ENCODE data around the gene VAV1.
"Not testable (repeated sequence)": the region's sequence is repeated elsewhere in the genome, so short reads cannot be mapped to it uniquely, and the experiment has no call there.

Gene VAV1

DNA sequence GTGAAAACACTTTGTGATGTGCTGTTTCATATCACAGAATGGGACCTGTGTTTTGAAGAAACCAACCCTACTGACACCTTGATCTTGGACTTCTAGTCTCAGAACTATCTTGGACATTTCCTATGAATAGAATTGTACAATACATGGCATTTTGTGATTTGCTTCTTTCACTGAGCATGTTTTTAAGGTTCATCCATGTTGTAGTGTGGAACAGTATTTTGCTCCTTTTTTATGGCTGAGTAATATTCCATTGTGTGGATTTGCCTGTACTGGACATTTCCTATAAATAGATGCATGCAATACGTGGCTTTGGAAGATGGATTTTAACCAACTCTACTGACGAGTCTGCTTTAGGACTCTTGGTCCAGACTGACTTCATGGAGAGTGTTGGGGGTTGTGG is 46.8 kb downstream of the VAV1 start:
- no peak for DNase-seq (ENCODE audit: low read depth)

DNA sequence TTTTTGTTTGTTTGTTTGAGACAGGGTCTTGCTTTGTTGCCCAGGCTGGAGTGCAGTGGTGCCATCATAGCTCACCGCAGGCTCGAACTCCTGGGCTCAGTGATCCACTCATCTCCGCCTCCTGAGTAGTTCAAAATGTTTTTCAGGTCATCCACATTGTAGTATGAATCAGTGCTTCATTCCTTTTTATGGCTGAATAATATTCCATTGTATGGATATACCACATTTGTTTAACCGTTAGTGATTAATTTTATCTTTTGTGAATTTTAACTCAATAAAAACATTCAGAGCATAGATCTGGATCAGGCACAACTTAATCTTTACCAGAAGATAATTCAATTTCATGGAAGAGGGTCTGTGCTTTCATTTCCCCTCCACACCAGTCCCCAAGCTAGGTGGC is 47.7 kb downstream of the VAV1 start:
- no peak for DNase-seq (ENCODE audit: low read depth)

DNA sequence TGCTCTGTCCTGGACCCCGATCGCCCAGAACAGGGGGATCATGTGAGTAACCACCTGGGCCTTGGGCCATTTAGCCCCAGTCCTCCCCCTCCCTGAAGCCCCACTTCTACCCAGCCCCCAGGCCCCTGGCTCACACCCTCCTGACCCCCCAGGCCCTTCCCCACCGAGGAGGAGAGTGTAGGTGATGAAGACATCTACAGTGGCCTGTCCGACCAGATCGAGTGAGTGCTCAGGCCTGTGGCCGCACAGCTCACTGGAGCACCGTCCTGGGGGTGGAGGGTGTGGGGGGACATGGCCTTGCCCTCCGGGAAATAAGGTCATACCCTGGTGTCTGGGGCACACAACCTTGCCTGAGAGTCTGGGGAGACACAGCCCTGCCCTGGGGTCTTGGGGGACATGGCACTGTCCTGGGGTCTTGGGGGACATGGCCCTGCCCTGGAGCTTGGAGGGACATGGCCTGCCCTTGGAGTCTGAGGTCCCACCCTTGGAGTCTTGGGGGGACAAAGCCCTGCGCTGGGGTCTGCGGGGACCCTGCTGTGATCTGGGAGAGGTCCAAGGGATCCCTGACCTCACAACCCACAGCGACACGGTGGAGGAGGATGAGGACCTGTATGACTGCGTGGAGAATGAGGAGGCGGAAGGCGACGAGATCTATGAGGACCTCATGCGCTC is 49.3 kb downstream of the VAV1 start:
- no peak for DNase-seq (ENCODE audit: low read depth)

GRCh38 chr19:6822311-6822670 is 49.8 kb downstream of the VAV1 start:
- DNase-seq (ENCODE audit: low read depth): no peak

DNA sequence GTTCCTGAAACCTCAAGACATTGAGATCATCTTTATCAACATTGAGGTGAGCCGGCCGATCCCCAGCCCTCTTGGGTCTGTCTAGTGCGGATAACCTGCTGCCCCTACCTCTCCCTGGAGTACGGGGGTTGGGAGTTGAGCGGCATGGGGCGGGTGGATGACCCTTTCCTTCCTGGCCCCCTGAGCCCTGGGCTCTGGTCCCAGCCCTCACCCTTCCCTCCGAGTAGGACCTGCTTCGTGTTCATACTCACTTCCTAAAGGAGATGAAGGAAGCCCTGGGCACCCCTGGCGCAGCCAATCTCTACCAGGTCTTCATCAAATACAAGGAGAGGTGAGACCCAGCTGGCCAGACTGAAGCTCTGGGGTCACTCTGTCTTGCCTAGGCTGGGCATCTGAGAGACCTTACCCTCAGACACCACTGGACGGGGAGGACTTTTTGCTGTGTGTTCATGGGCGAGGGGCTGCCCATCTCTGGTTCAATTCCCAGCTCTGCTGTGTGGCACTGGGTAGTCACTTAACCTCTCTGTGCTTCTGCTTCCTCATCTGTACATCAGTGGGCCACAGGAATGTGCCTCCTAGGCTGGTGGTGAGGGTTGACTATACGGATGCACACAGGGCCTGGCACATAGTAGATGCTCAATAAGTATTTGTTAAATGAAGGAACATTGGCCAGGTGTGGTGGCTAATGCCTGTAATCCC is 52.7 kb downstream of the VAV1 start:
- DNase-seq (ENCODE audit: low read depth): no peak

DNA sequence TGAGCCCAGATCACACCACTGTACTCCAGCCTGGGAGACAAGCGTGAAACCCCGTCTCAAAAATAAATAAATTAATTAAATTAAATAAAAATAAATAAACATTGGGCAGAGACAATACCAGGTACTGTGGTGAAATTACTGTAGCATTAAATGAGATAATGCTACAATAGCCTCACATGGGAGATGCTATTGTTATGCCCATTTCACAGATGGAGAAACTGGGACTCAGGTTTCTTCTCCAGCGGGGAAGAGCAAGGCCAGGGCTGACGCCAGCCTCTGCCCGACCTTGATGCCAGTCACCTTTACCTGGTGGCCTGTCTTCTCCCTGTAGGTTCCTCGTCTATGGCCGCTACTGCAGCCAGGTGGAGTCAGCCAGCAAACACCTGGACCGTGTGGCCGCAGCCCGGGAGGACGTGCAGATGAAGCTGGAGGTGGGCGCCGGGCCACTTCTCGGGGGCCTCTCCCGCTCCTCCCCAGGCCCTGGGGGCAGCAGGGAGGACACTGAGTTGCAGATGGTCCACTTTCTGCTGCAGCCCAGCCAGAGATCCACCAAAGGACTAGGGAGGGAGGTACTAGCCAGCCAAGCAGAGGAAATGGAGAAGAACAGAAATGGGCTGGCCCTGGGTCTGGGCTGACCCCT is 53.9 kb downstream of the VAV1 start:
- DNase-seq (ENCODE audit: low read depth): no peak

DNA sequence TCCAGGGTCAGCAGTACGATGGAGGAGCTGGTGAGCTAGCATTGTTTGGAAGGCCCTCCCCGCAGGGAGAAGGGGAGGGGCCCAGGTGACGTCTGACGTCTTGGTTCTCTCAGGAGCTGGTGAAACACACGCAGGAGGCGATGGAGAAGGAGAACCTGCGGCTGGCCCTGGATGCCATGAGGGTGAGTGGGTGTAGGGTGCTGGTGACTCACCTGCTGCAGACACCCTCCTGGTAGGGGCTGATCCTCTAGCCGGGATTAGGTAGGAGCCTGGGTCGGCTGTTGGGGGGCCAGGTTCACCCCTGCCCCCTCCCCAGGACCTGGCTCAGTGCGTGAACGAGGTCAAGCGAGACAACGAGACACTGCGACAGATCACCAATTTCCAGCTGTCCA is 55.8 kb downstream of the VAV1 start:
- DNase-seq (ENCODE audit: low read depth): no peak

- no peak for DNase-seq (ENCODE audit: low read depth)
Measured at GRCh38 chr19:6828698-6829633, 56.5 kb downstream of the VAV1 start.

- not testable (repeated sequence) for DNase-seq (ENCODE audit: low read depth)
Measured at GRCh38 chr19:6829829-6830228, 57.3 kb downstream of the VAV1 start.

GRCh38 chr19:6831084-6831483 is 58.6 kb downstream of the VAV1 start:
- DNase-seq (ENCODE audit: low read depth): not testable (repeated sequence)

- no peak for DNase-seq (ENCODE audit: low read depth)
Measured at GRCh38 chr19:6832412-6832811, 59.9 kb downstream of the VAV1 start.

GRCh38 chr19:6833166-6833790 is 60.8 kb downstream of the VAV1 start:
- no peak for DNase-seq (ENCODE audit: low read depth)

GRCh38 chr19:6834433-6834832 is 61.9 kb downstream of the VAV1 start:
- DNase-seq (ENCODE audit: low read depth): no peak

- no peak for DNase-seq (ENCODE audit: low read depth)
Measured at GRCh38 chr19:6835501-6835900, 63.0 kb downstream of the VAV1 start.

- no peak for DNase-seq (ENCODE audit: low read depth)
Measured at GRCh38 chr19:6837525-6837924, 65.0 kb downstream of the VAV1 start.

DNA sequence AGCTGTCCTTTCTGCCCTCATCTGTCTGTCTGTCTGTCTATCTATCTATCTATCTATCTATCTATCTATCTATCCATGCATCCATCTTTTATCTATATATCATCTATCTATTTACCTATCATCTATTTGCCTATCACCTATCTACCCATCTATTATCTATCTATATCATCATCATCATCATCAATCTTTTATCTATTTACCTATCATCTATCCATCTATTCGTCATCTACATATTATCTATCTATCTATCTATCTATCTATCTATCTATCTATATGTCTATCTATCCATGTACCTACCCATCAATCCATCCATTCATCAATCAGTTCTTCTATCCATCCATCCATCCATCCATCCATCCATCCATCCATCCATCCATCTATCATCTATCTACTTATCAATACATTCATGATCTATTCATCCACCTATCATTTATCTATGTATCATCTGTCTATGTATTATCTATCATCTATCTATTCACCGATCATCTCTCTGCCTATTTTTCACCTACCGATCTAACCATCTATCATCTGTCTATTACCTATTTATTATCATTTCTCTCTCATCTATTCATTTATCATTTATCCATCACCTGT is 65.7 kb downstream of the VAV1 start:
- DNase-seq (ENCODE audit: low read depth): no peak

- DNase-seq (ENCODE audit: low read depth): no peak
Measured at GRCh38 chr19:6842871-6843607, 70.5 kb downstream of the VAV1 start.

- no peak for DNase-seq (ENCODE audit: low read depth)
Measured at GRCh38 chr19:6847828-6848200, 75.3 kb downstream of the VAV1 start.

GRCh38 chr19:6848986-6849385 is 76.5 kb downstream of the VAV1 start:
- DNase-seq (ENCODE audit: low read depth): no peak

- DNase-seq (ENCODE audit: low read depth): no peak
Measured at GRCh38 chr19:6849876-6850275, 77.4 kb downstream of the VAV1 start.

DNA sequence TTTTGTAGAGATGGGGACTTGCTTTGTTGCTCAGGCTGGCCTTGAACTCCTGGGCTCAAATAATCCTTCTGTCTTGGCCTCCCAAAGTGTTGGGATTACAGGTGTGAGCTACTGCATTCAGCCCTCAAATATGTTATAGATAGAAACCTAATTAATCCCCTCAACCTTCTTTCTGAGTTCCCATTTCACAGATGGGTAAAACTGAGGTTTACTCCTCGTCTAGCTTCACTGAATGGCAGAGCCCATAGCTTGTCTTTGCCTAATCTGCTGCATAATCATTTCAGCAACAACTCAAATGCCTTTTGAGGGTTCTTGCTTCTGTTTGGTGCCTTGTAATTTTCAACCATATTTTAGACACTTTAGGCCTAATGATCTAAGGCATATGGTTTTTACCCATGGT is 78.9 kb downstream of the VAV1 start:
- DNase-seq (ENCODE audit: low read depth): no peak

All from fibroblast of the conjunctiva (primary cell).